C4-2B (cell line): ENCODE measurements around the gene IQCB1.

Experiments
- H3K27ac ChIP-seq: fragments of 450-650 bp; 2 replicates; pipeline ENCODE4 v1.5.1; 2017
- ZFX ChIP-seq: fragments of 450-650 bp; IDR thresholded peaks from 2 replicates; pipeline ENCODE4 v1.6.1; 2017
- TF ChIP-seq, protein P1 (sequence below): fragments of 450-650 bp; conservative IDR thresholded peaks from 2 replicates; pipeline ENCODE4 v1.5.1; 2017; ENCODE audit warnings: mild to moderate bottlenecking

The IQCB1 gene

DNA sequence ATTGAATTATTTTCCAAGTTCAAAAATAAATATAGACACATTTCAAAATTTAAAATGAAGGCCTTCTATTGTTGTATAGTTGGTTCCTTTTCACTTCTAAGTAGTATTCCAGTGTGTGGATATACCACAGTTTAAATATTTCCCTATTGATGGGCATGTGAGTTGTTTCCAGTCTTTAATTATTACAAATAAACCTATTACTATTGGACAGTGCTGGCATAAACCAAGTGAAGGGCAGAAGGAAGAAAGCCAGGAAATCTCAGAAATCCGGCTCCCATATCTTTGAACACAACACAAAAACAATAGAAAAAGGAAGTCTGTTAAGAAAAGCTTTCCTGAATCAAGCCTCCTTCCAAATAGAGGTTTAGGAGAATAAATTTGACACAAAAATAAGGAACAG lies 111.4 kb downstream of the IQCB1 start:
- TF ChIP-seq, protein P1, sequence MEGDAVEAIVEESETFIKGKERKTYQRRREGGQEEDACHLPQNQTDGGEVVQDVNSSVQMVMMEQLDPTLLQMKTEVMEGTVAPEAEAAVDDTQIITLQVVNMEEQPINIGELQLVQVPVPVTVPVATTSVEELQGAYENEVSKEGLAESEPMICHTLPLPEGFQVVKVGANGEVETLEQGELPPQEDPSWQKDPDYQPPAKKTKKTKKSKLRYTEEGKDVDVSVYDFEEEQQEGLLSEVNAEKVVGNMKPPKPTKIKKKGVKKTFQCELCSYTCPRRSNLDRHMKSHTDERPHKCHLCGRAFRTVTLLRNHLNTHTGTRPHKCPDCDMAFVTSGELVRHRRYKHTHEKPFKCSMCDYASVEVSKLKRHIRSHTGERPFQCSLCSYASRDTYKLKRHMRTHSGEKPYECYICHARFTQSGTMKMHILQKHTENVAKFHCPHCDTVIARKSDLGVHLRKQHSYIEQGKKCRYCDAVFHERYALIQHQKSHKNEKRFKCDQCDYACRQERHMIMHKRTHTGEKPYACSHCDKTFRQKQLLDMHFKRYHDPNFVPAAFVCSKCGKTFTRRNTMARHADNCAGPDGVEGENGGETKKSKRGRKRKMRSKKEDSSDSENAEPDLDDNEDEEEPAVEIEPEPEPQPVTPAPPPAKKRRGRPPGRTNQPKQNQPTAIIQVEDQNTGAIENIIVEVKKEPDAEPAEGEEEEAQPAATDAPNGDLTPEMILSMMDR: no peak
- TF ChIP-seq ZFX: no peak
- H3K27ac ChIP-seq: no peak overlapping the region

DNA sequence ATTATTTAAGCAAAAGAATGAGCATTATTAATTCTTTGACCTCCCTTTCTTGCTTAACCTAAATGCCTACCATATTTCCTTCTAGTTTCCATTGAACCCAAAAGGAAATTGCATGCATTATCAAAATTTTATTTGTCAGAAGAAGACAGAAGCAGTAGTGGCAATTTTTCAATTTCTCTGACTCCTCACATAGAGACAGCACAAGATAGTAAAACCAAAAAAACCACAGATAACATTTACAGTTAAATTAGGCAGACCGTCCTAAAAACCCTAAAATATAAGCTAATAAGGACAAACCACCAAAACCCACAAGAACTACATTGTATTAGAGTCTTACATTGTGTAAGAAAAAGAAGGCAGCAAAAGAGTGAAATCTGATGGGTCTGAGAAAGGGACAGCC lies 112.4 kb downstream of the IQCB1 start:
- TF ChIP-seq, protein P1: no peak
- TF ChIP-seq ZFX: no peak
- no peak overlapping the region for H3K27ac ChIP-seq

DNA sequence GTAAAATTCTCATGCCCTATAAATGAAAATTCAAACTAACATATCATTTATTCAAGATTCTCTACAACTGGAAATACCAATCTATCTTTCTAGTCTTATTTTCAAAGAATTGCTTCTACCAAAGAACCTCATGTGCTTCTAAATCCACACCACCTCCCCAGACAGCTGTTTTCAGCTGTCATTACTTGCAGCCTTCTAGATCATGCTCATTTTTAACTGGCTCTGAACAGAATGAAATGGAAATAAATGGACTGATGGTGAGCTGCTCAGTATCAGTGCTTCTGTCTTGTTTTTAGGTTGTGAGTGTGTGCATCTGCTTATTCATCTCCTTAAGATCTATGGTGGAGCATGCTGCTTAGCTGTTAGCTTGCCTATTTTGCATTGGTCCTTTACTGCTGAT lies 114.7 kb downstream of the IQCB1 start:
- no peak overlapping the region for H3K27ac ChIP-seq
- TF ChIP-seq, protein P1: no peak
- no peak for TF ChIP-seq ZFX
